Muscle of back (tissue), 11 donors: Measurements from ENCODE around the gene TRIM45. TPM values are rescaled to one million over a fixed set of nuclear protein-coding genes. Genes with fewer than 3 reads are reported as not detected.
"Not testable (repeated sequence)": the region's sequence is repeated elsewhere in the genome, so short reads cannot be mapped to it uniquely, and the experiment has no call there.

Source experiments
- DNase-seq, 3 donors: peaks; one replicate each; pipeline versions ENCODE4 v3.0.0 to v3.0.0-alpha.2; 2013
- polyA plus RNA-seq, 10 donors: library from polyadenylated mRNA; unstranded; fragments of 120-200 nt; gene quantifications; one replicate each; pipeline ENCODE4 v1.2.1, GENCODE V29; 2013; ENCODE audit not compliant: insufficient read length in 10 of 10

TRIM45 gene
- polyA plus RNA-seq, 10 donors: 12.4 to 24.9 (median 19.5) TPM

GRCh38 chr1:117101858-117102257 lies 19.7 kb downstream of the TRIM45 start:
- not testable (repeated sequence) for DNase-seq

- DNase-seq: no peak
Observed at GRCh38 chr1:117101334-117101733, 20.2 kb downstream of the TRIM45 start.

- DNase-seq: no peak
Observed at GRCh38 chr1:117098287-117098890, 23.2 kb downstream of the TRIM45 start.

- no peak for DNase-seq
Observed at GRCh38 chr1:117097443-117097842, 24.1 kb downstream of the TRIM45 start.

GRCh38 chr1:117096951-117097408 lies 24.6 kb downstream of the TRIM45 start:
- DNase-seq: no peak

GRCh38 chr1:117094841-117095604 lies 26.5 kb downstream of the TRIM45 start:
- DNase-seq: peak in 2 of 3 donors; percentile 5 to 77

GRCh38 chr1:117093870-117094621 lies 27.5 kb downstream of the TRIM45 start:
- peak in 2 of 3 donors; percentile 11 to 18 for DNase-seq

- DNase-seq: peak; percentile 65 to 92 (median 75)
Observed at GRCh38 chr1:117093091-117093534, 28.4 kb downstream of the TRIM45 start.

GRCh38 chr1:117092594-117092993 lies 29.0 kb downstream of the TRIM45 start:
- no peak for DNase-seq

GRCh38 chr1:117089996-117090395 lies 31.6 kb downstream of the TRIM45 start:
- no peak for DNase-seq

- no peak for DNase-seq
Observed at GRCh38 chr1:117087686-117088085, 33.9 kb downstream of the TRIM45 start.

- DNase-seq: no peak
Observed at GRCh38 chr1:117084231-117084630, 37.3 kb downstream of the TRIM45 start.

- no peak for DNase-seq
Observed at GRCh38 chr1:117079737-117080136, 41.8 kb downstream of the TRIM45 start.

GRCh38 chr1:117077267-117077666 lies 44.3 kb downstream of the TRIM45 start:
- DNase-seq: peak in 1 of 3 donors; percentile 67

GRCh38 chr1:117076648-117077047 lies 44.9 kb downstream of the TRIM45 start:
- DNase-seq: no peak

GRCh38 chr1:117070124-117070523 lies 51.4 kb downstream of the TRIM45 start:
- no peak for DNase-seq

GRCh38 chr1:117069220-117069844 lies 52.2 kb downstream of the TRIM45 start:
- no peak for DNase-seq

GRCh38 chr1:117068580-117068979 lies 53.0 kb downstream of the TRIM45 start:
- no peak for DNase-seq

GRCh38 chr1:117067533-117068370 lies 53.8 kb downstream of the TRIM45 start:
- peak in 2 of 3 donors; percentile 57 to 63 for DNase-seq

GRCh38 chr1:117066367-117066766 lies 55.2 kb downstream of the TRIM45 start:
- DNase-seq: no peak

- DNase-seq: no peak
Observed at GRCh38 chr1:117061986-117062415, 59.5 kb downstream of the TRIM45 start.
